Activated naive CD4-positive, alpha-beta T cell treated with anti-CD3 and anti-CD28 coated beads, Interleukin-2, amount 50 U/mL, for 24 hours (primary cell): ENCODE data around the gene TRIM50.
A peak's percentile ranks its signal among the peaks of the same experiment; 100 is the strongest.
"Not testable (repeated sequence)": the region's sequence is repeated elsewhere in the genome, so short reads cannot be mapped to it uniquely, and the experiment has no call there.

Experiments
- H3K27ac Mint-ChIP-seq: one replicate; pipeline ENCODE4 v1.8.0; 2021; ENCODE audit warnings: mild to moderate bottlenecking, mixed read lengths
- H3K27me3 Mint-ChIP-seq: one replicate; pipeline ENCODE4 v1.8.0; 2021; ENCODE audit warnings: mixed read lengths
- H3K36me3 Mint-ChIP-seq: one replicate; pipeline ENCODE4 v1.8.0; 2021; ENCODE audit warnings: mixed read lengths
- H3K4me1 Mint-ChIP-seq: one replicate; pipeline ENCODE4 v1.8.0; 2021; ENCODE audit warnings: mixed read lengths
- H3K4me3 Mint-ChIP-seq: one replicate; pipeline ENCODE4 v1.8.0; 2021; ENCODE audit warnings: mild to moderate bottlenecking, mixed read lengths
- H3K9me3 Mint-ChIP-seq: one replicate; pipeline ENCODE4 v1.8.0; 2021; ENCODE audit warnings: mixed read lengths

TRIM50 gene

DNA sequence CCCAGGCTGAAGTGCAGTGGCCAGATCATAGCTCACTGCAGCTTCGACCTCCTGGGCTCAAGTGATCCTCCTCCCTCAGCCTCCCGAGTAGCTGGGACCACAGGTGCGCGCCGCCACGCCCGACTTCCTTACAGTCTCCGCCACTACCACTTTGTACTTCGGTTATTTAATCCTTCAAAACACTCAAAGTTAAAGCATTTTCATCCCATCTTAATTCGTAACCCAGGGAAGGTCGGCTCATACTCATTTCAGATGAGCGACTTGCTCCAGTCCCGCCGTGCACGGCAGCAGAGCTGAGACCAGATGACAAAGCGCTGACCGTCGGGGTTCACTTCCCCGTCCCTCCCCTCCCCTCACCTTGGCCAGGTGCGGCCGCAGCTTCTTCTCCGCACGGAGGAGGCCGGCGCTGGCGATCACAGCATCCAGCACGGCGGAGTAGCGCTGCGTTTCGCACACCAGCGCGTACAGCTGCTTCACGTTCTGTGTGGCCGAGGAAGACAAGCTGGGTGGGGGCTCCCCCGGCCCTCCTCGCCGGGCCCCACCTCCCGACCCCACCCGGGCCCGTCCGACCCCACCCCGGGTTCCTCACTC, 19.7 kb downstream of the TRIM50 start:
- H3K27me3 Mint-ChIP-seq = no peaks in the 10 kb centered on the region
- H3K27ac Mint-ChIP-seq = peak overlapping the region; percentile 96
- no peaks in the 10 kb centered on the region for H3K9me3 Mint-ChIP-seq
- peaks cover 35% of the 10 kb centered on the region for H3K4me1 Mint-ChIP-seq
- H3K4me3 Mint-ChIP-seq = peak overlapping the region; percentile 98
- H3K36me3 Mint-ChIP-seq = peaks cover 10% of the 10 kb centered on the region

DNA sequence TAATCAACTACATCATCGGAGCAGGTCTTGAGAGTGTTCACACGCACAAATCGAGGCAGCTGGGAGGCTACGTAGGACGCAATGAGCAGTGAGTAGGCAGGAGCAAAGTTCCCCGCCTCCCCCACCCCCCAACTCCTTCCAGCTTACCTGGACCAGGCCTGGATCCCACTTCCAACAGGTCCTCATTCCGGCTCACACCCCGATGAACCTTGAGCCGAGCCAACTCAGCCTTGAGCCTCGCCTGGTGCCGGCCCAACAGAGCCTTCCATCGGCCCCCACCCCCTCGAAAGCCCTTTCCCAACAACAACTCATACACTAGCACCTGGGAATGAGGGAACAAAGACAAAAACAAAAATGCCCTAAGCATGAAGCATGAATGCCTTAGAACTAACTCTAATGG, 20.4 kb downstream of the TRIM50 start:
- Mint-ChIP-seq H3K4me1 (peaks cover 35% of the 10 kb centered on the region), H3K27ac (peak overlapping the region; percentile 89), H3K27me3 (no peaks in the 10 kb centered on the region), H3K9me3 (no peaks in the 10 kb centered on the region), H3K36me3 (peaks cover 10% of the 10 kb centered on the region), H3K4me3 (peak overlapping the region; percentile 98)

DNA sequence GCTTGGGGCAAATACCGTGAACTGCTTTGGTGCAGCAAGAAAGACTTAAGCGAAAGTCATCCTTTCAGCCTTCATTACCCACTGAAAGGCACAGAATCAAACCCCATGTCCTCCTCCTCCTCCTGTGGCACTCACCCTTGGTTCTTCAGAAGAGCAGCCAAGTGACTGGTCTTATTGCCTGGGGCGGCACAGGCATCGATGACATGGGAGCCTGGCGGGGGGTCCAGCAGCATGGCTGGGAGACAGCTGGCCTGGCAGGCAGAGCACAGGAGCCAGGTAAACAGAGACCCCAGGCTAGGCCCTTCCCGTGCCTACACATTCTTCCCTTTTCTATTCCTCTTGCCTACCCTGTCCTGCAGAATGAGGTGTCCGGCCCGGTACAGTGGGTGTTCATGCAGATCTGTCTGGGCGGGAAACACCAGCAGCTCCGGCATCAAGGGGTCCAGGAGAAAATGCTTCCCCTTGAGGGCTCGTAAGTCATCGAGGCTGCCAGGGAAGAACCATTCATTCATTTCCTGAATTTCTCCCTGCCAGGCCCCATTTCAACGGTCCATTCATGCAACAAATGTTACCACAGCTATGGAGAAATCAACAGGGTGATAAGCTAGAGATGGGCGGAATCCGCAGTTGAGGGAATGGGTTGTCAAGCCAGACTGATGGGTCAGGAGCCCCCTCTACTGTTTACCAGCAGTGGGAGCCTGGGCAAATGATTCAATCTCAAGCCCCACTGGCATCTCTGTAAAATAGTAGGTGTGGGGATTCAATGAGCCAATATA, 23.1 kb downstream of the TRIM50 start:
- not testable (repeated sequence) for H3K9me3 Mint-ChIP-seq, H3K27ac Mint-ChIP-seq, H3K4me3 Mint-ChIP-seq, H3K27me3 Mint-ChIP-seq
- Mint-ChIP-seq H3K4me1 (peaks cover 35% of the 10 kb centered on the region), H3K36me3 (peaks cover 10% of the 10 kb centered on the region)

DNA sequence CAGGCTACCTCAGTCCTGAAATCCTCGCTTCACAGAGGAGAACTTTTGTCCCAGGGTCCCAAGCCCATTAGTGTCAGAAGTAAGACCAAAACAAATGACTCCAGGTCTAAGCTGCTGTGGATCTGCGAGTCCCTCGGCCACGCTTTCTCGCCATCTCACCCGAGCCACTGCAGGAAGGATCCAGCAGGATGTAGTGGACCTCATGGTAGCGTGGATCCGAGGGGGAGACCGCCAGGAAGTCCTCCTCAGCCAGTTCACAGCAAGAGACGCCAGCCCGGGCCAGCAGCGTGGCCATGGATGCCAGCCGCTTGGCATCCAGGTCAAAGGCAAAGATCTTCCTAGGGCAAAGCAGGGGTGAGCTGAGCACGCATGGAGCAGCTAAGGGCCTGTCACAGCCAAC, 23.8 kb downstream of the TRIM50 start:
- Mint-ChIP-seq H3K27me3 (no peaks in the 10 kb centered on the region), H3K36me3 (peaks cover 10% of the 10 kb centered on the region), H3K4me1 (peaks cover 31% of the 10 kb centered on the region), H3K9me3 (no peaks in the 10 kb centered on the region), H3K27ac (no peak overlapping the region), H3K4me3 (no peak overlapping the region)

DNA sequence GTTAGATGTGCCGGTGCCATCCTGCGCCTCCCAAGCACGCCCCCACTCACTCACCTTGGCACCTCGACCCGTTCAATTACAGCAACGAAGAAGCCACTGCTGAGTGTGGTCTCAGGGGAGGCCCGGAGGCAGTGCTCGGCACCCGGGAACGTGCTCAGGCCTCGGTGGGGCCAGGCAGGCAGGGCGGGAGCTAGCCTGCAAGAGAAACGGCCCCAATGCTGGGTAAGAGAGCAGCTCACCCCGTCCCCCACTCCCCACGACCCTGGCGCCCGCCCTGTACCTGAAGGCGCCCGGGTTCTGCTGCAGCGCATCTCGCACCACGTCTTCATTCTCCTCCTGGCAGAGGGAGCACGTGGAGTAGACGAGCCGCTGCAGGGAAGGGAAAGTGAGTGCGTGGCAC, 24.3 kb downstream of the TRIM50 start:
- Mint-ChIP-seq H3K4me1 (peaks cover 26% of the 10 kb centered on the region), H3K27me3 (no peaks in the 10 kb centered on the region), H3K36me3 (peaks cover 10% of the 10 kb centered on the region), H3K4me3 (no peak overlapping the region), H3K9me3 (no peaks in the 10 kb centered on the region), H3K27ac (no peak overlapping the region)

DNA sequence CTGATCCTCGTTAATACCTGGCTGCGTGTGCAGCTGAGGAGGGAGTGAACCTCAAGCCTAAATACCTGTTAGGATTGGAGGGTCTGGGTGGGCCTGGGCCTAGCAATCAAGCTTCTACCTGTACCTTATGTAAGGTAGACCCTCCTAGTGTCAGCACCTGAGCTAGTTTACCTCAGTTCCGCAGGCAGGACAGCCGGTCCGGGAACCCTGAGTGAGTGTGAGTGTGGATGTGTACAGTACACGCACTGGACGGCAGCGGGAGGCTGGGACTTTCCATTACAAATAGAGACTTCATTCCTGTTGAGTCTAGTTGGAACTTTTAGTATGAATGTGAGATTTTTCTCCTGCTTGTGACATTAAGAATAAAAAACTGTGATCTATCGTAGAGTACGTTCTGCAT, 25.0 kb downstream of the TRIM50 start:
- not testable (repeated sequence) for H3K27ac Mint-ChIP-seq, H3K9me3 Mint-ChIP-seq, H3K36me3 Mint-ChIP-seq, H3K27me3 Mint-ChIP-seq, H3K4me3 Mint-ChIP-seq
- H3K4me1 Mint-ChIP-seq = peaks cover 21% of the 10 kb centered on the region

DNA sequence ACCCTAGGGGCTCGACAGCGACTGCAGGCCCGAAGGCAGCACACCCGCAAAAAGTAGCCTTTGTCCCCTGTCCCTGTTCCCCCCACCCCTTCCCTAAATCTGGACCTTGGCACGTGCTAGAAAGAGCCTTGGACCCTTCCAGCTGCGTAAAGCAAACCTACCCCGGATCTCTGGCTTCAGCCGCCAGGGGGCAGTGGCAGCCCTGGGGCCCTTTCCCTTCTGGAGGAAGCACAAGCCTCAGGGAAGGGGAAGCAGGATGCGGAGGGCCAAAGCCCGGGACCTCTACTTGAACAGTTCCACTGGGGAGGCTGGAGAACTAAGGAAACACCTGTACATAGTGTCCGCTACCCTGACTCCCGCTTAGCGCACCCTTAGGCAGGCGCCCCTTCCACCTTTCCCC, 26.8 kb downstream of the TRIM50 start:
- H3K27me3 Mint-ChIP-seq = not testable (repeated sequence)

DNA sequence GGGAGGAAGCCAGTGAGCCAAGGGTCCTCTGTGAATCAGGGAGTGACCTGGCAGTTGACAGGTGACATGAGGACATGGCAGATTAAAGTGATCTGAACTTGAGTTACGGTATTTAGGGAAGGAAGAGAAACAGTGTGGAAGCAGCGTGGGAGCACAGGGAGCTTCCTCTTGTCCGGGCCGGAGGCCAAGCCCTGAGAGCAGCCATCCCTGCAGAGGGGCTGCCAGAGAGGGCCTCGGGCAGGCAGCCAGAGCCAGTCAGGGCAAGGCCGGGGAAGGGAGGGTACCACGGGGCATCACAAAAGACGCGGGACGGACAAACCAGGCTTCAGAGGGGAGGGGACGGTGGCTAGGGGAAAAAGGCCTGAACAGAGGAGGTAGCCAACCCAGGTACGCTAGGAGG, 28.1 kb downstream of the TRIM50 start:
- not testable (repeated sequence) for H3K4me1 Mint-ChIP-seq

More for the DNA sequence above, 26.8 kb downstream of the TRIM50 start:
- H3K9me3 Mint-ChIP-seq, H3K36me3 Mint-ChIP-seq, H3K4me3 Mint-ChIP-seq, H3K27ac Mint-ChIP-seq, H3K4me1 Mint-ChIP-seq: not testable (repeated sequence)

DNA sequence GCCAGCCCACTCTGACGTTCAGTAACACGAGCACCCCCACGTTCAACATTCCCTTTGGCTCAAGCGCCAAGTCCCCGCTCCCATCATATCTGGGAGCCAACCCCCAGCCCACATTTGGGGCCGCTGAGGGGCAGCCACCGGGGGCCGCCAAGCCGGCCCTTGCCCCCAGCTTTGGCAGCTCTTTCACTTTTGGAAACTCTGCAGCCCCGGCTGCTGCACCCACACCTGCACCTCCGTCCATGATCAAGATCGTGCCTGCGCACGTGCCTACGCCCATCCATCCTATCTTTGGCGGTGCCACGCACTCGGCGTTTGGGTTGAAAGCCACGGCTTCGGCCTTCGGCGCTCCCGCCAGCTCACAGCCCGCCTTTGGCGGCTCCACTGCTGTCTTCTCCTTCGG, 30.2 kb downstream of the TRIM50 start:
- H3K4me3 Mint-ChIP-seq, H3K27me3 Mint-ChIP-seq, H3K9me3 Mint-ChIP-seq, H3K4me1 Mint-ChIP-seq, H3K36me3 Mint-ChIP-seq, H3K27ac Mint-ChIP-seq: not testable (repeated sequence)

More for the DNA sequence above, 28.1 kb downstream of the TRIM50 start:
- H3K27ac Mint-ChIP-seq, H3K9me3 Mint-ChIP-seq, H3K36me3 Mint-ChIP-seq, H3K4me3 Mint-ChIP-seq, H3K27me3 Mint-ChIP-seq: not testable (repeated sequence)

DNA sequence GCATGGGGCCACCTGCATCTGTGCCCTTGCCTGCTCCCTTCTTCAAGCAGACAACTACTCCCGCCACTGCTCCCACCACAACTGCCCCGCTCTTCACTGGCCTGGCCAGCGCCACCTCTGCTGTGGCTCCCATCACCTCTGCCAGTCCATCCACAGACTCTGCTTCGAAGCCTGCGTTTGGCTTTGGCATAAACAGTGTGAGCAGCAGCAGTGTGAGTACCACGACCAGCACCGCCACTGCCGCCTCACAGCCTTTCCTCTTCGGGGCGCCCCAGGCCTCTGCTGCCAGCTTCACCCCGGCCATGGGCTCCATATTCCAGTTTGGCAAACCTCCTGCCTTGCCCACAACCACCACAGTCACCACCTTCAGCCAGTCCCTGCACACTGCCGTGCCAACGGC, 30.6 kb downstream of the TRIM50 start:
- H3K4me1 Mint-ChIP-seq, H3K9me3 Mint-ChIP-seq, H3K27me3 Mint-ChIP-seq: not testable (repeated sequence)

DNA sequence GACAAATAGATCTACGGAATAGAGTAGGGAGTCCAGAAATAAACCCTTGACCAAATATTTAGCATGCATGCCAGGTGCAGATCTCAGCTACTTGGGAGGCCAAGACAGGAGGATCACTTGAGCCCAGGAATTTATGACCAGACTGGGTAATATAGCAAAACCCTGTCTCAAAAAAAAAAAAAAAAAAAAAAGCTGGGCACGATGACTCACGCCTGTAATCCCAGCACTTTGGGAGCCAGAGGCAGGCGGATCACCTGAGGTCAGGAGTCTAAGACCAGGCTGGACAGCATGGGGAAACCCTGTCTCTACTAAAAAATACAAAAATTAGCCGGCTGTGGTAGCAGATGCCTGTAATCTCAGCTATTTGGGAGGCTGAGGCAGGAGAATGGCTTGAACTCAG, 50.7 kb downstream of the TRIM50 start:
- H3K4me3 Mint-ChIP-seq, H3K36me3 Mint-ChIP-seq, H3K27me3 Mint-ChIP-seq, H3K27ac Mint-ChIP-seq, H3K4me1 Mint-ChIP-seq, H3K9me3 Mint-ChIP-seq: not testable (repeated sequence)

More for the DNA sequence above, 30.6 kb downstream of the TRIM50 start:
- not testable (repeated sequence) for H3K4me3 Mint-ChIP-seq, H3K36me3 Mint-ChIP-seq, H3K27ac Mint-ChIP-seq

DNA sequence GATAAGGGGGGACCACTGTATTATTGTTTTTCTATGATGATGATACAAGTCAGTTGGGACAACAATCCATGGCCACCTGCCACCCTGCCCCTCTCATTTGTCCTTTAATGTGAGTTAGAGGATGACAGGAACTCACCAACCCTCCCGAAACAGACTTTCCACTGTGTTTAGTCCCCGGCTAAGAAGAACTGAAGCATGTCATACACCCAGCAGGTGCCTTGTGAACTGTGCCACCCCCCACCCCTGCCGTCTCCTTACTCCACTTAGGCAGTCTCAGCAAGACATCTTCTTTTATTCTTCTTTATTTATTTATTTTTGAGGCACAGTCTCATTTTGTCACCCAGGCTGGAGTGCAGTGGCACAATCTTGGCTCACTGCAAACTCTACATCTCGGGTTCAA, 60.1 kb downstream of the TRIM50 start:
- H3K27ac Mint-ChIP-seq, H3K4me1 Mint-ChIP-seq, H3K27me3 Mint-ChIP-seq, H3K4me3 Mint-ChIP-seq, H3K36me3 Mint-ChIP-seq, H3K9me3 Mint-ChIP-seq: not testable (repeated sequence)

DNA sequence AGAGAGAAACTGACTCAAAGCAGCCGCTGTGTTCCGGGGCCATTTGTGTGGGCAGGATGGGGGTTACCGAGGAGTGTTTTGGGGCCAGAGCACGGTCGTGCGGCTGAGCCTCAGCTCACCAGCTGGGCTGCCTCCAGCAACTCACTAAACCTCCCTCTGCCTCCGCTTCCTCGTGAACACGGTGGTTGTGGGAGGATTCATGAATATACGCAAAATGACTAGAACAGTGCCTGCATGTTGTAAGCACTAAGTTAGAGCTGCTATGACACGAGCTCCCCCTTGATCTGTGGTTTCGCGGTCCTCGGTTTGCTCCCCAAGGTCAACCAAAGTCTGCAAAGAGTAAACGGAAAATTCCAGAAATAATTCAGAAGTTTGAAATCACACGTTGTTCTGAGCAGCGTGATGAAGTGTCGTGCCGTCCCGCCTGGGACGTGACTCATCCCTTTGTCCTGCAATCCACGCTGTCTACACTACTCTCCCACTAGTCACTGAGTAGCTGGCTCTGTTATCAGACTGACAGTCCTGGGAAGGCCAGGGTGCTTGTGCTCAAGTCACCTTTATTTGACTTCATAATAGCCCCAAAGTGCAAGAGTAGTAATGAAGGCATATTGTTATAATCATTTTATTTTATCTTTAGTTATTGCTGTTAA, 61.0 kb downstream of the TRIM50 start:
- H3K27ac Mint-ChIP-seq, H3K36me3 Mint-ChIP-seq, H3K4me1 Mint-ChIP-seq, H3K4me3 Mint-ChIP-seq, H3K27me3 Mint-ChIP-seq, H3K9me3 Mint-ChIP-seq: not testable (repeated sequence)
